H9 (cell line): ENCODE measurements around the gene TLE4. TPM values are rescaled to one million over a fixed set of nuclear protein-coding genes. Genes with fewer than 3 reads are reported as not detected.

Experiments
- DNase-seq: peaks from one replicate; pipeline ENCODE4 v3.0.0-alpha.2; 2017
- H2AFZ ChIP-seq: one replicate; pipeline ENCODE4 v1.6.1; 2013; ENCODE audit warnings: mild to moderate bottlenecking, low read length, control low read depth, moderate library complexity
- H2AK5ac ChIP-seq: 2 replicates; pipeline ENCODE4 v1.6.1; 2013; ENCODE audit warnings: low read length, control low read depth, mixed read lengths; ENCODE audit not compliant: insufficient read length
- H2BK120ac ChIP-seq: one replicate; pipeline ENCODE4 v1.6.1; 2013; ENCODE audit warnings: low read depth, mild to moderate bottlenecking, low read length, control low read depth, inconsistent platforms; ENCODE audit not compliant: poor library complexity, severe bottlenecking
- H2BK12ac ChIP-seq: 2 replicates; pipeline ENCODE4 v1.6.1; 2013; ENCODE audit warnings: low read length, control low read depth, mixed read lengths, low read depth; ENCODE audit not compliant: insufficient read length
- H2BK15ac ChIP-seq: 2 replicates; pipeline ENCODE4 v1.6.1; 2013; ENCODE audit warnings: low read depth, low read length, control low read depth
- H2BK20ac ChIP-seq: one replicate; pipeline ENCODE4 v1.6.1; 2013; ENCODE audit warnings: low read depth, mild to moderate bottlenecking, low read length, control low read depth, inconsistent platforms; ENCODE audit not compliant: poor library complexity, severe bottlenecking
- H2BK5ac ChIP-seq: 2 replicates; pipeline ENCODE4 v1.6.1; 2013; ENCODE audit warnings: low read length, control low read depth, mixed read lengths; ENCODE audit not compliant: insufficient read length
- H3K14ac ChIP-seq: 2 replicates; pipeline ENCODE4 v1.6.1; 2013; ENCODE audit warnings: low read length, control low read depth; ENCODE audit not compliant: insufficient read depth
- H3K18ac ChIP-seq: 2 replicates; pipeline ENCODE4 v1.6.1; 2013; ENCODE audit warnings: low read depth, mild to moderate bottlenecking, mixed read lengths, low read length, control low read depth; ENCODE audit not compliant: insufficient read length
- H3K23ac ChIP-seq: 2 replicates; pipeline ENCODE4 v1.6.1; 2013; ENCODE audit warnings: low read length, control low read depth, mixed read lengths, low read depth; ENCODE audit not compliant: insufficient read length
- H3K23me2 ChIP-seq: 2 replicates; pipeline ENCODE4 v1.6.1; 2013; ENCODE audit warnings: low read depth, mild to moderate bottlenecking, mixed read lengths, low read length, control low read depth; ENCODE audit not compliant: insufficient read length, poor library complexity, severe bottlenecking
- H3K27ac ChIP-seq: 2 replicates; pipeline ENCODE4 v1.5.1; 2013; ENCODE audit warnings: low read length, control low read depth, mixed read lengths, low read depth; ENCODE audit not compliant: insufficient read length
- H3K27me3 ChIP-seq: 2 replicates; pipeline ENCODE4 v1.6.1; 2013; ENCODE audit warnings: low read length, control low read depth, inconsistent platforms; ENCODE audit not compliant: insufficient read depth
- H3K4ac ChIP-seq: 2 replicates; pipeline ENCODE4 v1.6.1; 2013; ENCODE audit warnings: low read depth, mild to moderate bottlenecking, control low read depth, inconsistent platforms, low read length, moderate library complexity
- H3K4me1 ChIP-seq: 2 replicates; pipeline ENCODE4 v1.6.1; 2013; ENCODE audit warnings: low read length, control low read depth, inconsistent platforms; ENCODE audit not compliant: insufficient read depth
- H3K4me2 ChIP-seq: 2 replicates; pipeline ENCODE4 v1.6.1; 2013; ENCODE audit warnings: low read length, control low read depth, mixed read lengths; ENCODE audit not compliant: insufficient read length, insufficient read depth
- H3K56ac ChIP-seq: 2 replicates; pipeline ENCODE4 v1.6.1; 2013; ENCODE audit warnings: low read depth, mild to moderate bottlenecking, mixed read lengths, low read length, control low read depth; ENCODE audit not compliant: insufficient read length
- H3K79me1 ChIP-seq: 2 replicates; pipeline ENCODE4 v1.6.1; 2013; ENCODE audit warnings: low read depth, mild to moderate bottlenecking, moderate library complexity, low read length, control low read depth, inconsistent platforms; ENCODE audit not compliant: insufficient read depth, poor library complexity, severe bottlenecking
- H3K79me2 ChIP-seq: 2 replicates; pipeline ENCODE4 v1.6.1; 2013; ENCODE audit warnings: low read length, control low read depth, inconsistent platforms; ENCODE audit not compliant: insufficient read depth
- H3K9ac ChIP-seq: 2 replicates; pipeline ENCODE4 v1.6.1; 2013; ENCODE audit warnings: low read length, control low read depth, mixed read lengths; ENCODE audit not compliant: insufficient read length; ENCODE audit errors: extremely low read depth
- H3K9me3 ChIP-seq: one replicate; pipeline ENCODE4 v1.6.1; 2013; ENCODE audit warnings: low read depth, low read length, inconsistent platforms; ENCODE audit not compliant: control insufficient read depth
- H3T11ph ChIP-seq: one replicate; pipeline ENCODE4 v1.6.1; 2013; ENCODE audit warnings: mild to moderate bottlenecking, low read length, control low read depth, inconsistent platforms
- H4K20me1 ChIP-seq: one replicate; pipeline ENCODE4 v1.6.1; 2013; ENCODE audit not compliant: control insufficient read depth, insufficient read length, insufficient read depth
- H4K5ac ChIP-seq: 2 replicates; pipeline ENCODE4 v1.6.1; 2013; ENCODE audit warnings: low read depth, mild to moderate bottlenecking, mixed read lengths, low read length, control low read depth; ENCODE audit not compliant: insufficient read length
- H4K8ac ChIP-seq: replicated peaks from 2 replicates; pipeline ENCODE4 v1.6.1; 2013; ENCODE audit warnings: low read length, control low read depth, mixed read lengths, low read depth; ENCODE audit not compliant: insufficient read length
- H4K91ac ChIP-seq: 2 replicates; pipeline ENCODE4 v1.6.1; 2013; ENCODE audit warnings: low read depth, mild to moderate bottlenecking, moderate library complexity, mixed read lengths, low read length, control low read depth; ENCODE audit not compliant: insufficient read length
- H3K27ac Mint-ChIP-seq, 3 experiments: 2 replicates in 2 of 3; 3 replicates in 1 of 3; pipeline ENCODE4 v1.8.0; 2020 to 2021; ENCODE audit warnings: mixed read lengths in 3 of 3, mild to moderate bottlenecking in 1 of 3, moderate library complexity in 1 of 3
- H3K27me3 Mint-ChIP-seq: 2 replicates; pipeline ENCODE4 v1.8.0; 2021; ENCODE audit warnings: low read depth, mild to moderate bottlenecking, moderate library complexity, mixed read lengths
- H3K36me3 Mint-ChIP-seq, 3 experiments: 2 replicates in 2 of 3; 3 replicates in 1 of 3; pipeline ENCODE4 v1.8.0; 2020 to 2021; ENCODE audit warnings: low read depth in 3 of 3, mixed read lengths in 3 of 3; ENCODE audit not compliant: insufficient read depth in 1 of 3
- H3K4me1 Mint-ChIP-seq, 2 experiments: 2 replicates each; pipeline ENCODE4 v1.8.0; 2020; ENCODE audit warnings: mixed read lengths in 2 of 2
- H3K4me3 Mint-ChIP-seq, 2 experiments: 2 replicates in 1 of 2; 3 replicates in 1 of 2; pipeline ENCODE4 v1.8.0; 2020 to 2021; ENCODE audit warnings: mild to moderate bottlenecking in 2 of 2, mixed read lengths in 2 of 2, moderate library complexity in 1 of 2
- H3K9me3 Mint-ChIP-seq, 2 experiments: 2 replicates in 1 of 2; 3 replicates in 1 of 2; pipeline ENCODE4 v1.8.0; 2020; ENCODE audit warnings: mild to moderate bottlenecking in 2 of 2, mixed read lengths in 2 of 2, moderate library complexity in 1 of 2
- WGBS: extraction: QIAGEN DNeasy Blood & Tissue Kit; methylation state at CpG from one replicate; pipeline ENCODE4 v1.1.7; 2013; ENCODE audit warnings: missing lambda C conversion rate, low lambda C conversion rate, mixed read lengths; ENCODE audit not compliant: insufficient read length; ENCODE audit errors: extremely low coverage; 5-methylcytosine and 5-hydroxymethylcytosine counted together
- total RNA-seq: library from RNA; stranded (reverse); gene quantifications from 2 replicates; pipeline ENCODE4 v1.2.1, GENCODE V29; 2021
- TF ChIP-seq, protein P1 (sequence below): fragments of 200-600 bp; sonication (generic); conservative IDR thresholded peaks from 3 replicates; pipeline ENCODE4 v1.8.0; 2021; ENCODE audit warnings: antibody characterized with exemption, mild to moderate bottlenecking

TLE4 gene
- total RNA-seq, 1 experiment from 2014 or later = 35.1 TPM

DNA sequence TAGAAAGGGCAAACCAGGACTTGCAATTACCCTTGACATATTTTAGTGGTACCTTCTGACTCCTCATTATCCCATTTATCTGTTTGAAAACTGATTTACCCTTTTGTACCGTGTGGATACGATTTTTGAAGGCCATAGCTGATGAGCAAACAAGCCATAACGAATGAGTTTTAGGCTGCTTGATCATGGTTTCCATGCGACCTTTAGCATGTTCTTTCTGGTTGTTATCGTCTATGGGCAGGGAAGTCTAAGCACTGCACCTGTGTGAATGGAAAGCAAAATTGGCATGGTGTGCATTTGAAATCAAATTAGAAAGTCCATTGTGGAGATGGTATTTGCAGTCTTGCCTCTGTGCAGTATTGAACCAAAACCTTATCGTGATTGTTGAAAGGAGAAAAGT lies 127.7 kb downstream of the TLE4 start:
- no CpG with 5 or more reads among the region's 6 CpGs for WGBS
- Histone ChIP-seq H4K91ac (no peak overlapping the region), H3K27ac (no peak overlapping the region), H3K14ac (no peak overlapping the region), H3K18ac (no peak overlapping the region), H3K79me1 (no peaks in the 10 kb centered on the region), H3K4me2 (no peak overlapping the region), H2BK15ac (no peak overlapping the region), H2BK12ac (no peak overlapping the region), H3K23ac (no peak overlapping the region), H3K56ac (no peak overlapping the region), H4K8ac (no peak overlapping the region), H4K20me1 (no peaks in the 10 kb centered on the region), H2AFZ (no peak overlapping the region), H2AK5ac (no peak overlapping the region), H3K79me2 (no peaks in the 10 kb centered on the region), H2BK5ac (no peak overlapping the region), H3K9ac (no peak overlapping the region), H3T11ph (no peak overlapping the region), H2BK20ac (no peak overlapping the region), H2BK120ac (no peak overlapping the region), H3K23me2 (no peaks in the 10 kb centered on the region), H3K9me3 (no peaks in the 10 kb centered on the region), H3K4ac (no peak overlapping the region), H3K4me1 (no peaks in the 10 kb centered on the region; the same call in 1 of the 2 replicates), H3K27me3 (no peaks in the 10 kb centered on the region), H4K5ac (no peak overlapping the region)
- no peaks in the 10 kb centered on the region for H3K27me3 Mint-ChIP-seq
- TF ChIP-seq, protein P1, sequence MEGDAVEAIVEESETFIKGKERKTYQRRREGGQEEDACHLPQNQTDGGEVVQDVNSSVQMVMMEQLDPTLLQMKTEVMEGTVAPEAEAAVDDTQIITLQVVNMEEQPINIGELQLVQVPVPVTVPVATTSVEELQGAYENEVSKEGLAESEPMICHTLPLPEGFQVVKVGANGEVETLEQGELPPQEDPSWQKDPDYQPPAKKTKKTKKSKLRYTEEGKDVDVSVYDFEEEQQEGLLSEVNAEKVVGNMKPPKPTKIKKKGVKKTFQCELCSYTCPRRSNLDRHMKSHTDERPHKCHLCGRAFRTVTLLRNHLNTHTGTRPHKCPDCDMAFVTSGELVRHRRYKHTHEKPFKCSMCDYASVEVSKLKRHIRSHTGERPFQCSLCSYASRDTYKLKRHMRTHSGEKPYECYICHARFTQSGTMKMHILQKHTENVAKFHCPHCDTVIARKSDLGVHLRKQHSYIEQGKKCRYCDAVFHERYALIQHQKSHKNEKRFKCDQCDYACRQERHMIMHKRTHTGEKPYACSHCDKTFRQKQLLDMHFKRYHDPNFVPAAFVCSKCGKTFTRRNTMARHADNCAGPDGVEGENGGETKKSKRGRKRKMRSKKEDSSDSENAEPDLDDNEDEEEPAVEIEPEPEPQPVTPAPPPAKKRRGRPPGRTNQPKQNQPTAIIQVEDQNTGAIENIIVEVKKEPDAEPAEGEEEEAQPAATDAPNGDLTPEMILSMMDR = no peak
- peaks cover 38 to 44% of the 10 kb centered on the region in 2 experiments for H3K4me1 Mint-ChIP-seq
- no peaks in the 10 kb centered on the region for H3K9me3 Mint-ChIP-seq
- H3K4me3 Mint-ChIP-seq = no peak overlapping the region
- peaks cover 0 to 8% (median 2%) of the 10 kb centered on the region in 3 experiments; a peak in 3 of 7 replicates for H3K36me3 Mint-ChIP-seq
- DNase-seq = no peak
- no peak overlapping the region for H3K27ac Mint-ChIP-seq
